Eye (tissue), 1 donor: ENCODE data around the gene GNB1L.

Experiments
- DNase-seq: peaks from one replicate; pipeline ENCODE4 v3.0.0-alpha.2; 2015

The GNB1L gene

DNA sequence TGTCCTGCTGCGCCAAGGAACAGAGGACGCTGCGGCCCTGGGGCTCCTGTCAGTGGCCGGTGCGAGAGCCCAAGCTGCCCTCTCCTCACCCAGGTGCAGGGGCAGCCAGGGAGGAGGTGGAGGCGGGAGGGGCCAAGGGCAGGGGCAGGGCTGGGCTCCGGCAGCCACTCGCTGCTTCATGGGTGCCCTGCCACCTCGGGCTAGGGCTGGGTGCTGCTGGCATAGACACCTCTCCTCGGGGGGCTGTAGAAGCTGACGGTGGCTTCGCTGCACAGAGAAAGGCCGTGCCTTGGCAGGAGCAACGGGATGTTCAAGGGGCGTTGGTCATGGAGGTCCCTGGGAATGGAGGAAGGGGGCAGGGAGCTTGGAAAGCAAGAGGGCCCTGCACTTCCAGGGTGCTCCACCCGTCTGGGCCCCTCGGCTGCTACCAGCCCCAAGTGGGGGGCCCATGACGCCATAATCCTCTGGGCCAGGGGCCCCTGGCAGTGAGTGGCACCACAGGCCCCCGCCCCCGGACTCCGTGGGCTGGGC, 95.7 kb downstream of the GNB1L start:
- DNase-seq, result no peak

DNA sequence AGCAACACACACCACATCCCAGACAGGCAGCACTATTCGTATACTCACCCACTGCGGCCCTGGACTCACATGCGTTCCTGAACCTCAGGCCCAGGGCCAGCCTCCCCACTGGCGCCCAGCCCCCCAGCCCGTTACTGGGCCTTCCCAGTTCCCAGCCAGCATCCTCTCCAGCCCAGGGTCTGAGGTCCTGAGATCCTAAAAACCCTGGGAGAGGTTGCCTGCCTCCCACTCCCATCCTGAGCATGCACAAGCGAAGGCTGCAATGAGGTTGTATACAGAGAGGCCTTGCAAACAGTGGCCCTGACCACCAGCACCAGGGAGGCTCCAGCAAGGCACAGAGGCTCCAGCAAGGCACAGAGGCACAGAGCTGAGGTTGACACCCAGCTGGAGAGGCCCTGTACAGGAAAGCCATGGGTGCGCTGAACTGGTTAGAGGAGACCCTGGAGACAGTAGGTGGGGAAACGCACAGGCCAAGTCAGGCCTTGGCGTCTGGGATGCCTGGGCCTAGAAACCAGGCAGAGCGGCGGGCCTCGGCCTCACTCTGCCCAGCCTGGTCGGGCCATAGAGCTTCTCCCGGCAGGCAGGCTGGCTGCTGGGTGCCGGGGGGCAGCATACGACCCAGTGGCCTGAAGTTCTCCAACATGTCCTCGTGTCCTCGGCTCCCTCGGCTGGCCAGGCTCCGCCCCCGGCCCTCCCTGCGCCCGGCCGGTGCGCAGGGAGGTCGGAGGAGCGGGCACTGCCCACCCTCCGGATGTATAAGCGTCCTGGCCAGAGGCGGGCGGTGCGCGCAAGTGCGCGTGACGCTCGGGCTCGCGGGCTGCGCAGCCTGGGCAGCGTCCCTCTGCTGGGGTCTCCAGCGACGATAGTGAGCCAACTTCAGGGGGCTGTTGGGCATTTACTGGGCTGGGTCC, 96.4 kb downstream of the GNB1L start:
- no peak for DNase-seq

DNA sequence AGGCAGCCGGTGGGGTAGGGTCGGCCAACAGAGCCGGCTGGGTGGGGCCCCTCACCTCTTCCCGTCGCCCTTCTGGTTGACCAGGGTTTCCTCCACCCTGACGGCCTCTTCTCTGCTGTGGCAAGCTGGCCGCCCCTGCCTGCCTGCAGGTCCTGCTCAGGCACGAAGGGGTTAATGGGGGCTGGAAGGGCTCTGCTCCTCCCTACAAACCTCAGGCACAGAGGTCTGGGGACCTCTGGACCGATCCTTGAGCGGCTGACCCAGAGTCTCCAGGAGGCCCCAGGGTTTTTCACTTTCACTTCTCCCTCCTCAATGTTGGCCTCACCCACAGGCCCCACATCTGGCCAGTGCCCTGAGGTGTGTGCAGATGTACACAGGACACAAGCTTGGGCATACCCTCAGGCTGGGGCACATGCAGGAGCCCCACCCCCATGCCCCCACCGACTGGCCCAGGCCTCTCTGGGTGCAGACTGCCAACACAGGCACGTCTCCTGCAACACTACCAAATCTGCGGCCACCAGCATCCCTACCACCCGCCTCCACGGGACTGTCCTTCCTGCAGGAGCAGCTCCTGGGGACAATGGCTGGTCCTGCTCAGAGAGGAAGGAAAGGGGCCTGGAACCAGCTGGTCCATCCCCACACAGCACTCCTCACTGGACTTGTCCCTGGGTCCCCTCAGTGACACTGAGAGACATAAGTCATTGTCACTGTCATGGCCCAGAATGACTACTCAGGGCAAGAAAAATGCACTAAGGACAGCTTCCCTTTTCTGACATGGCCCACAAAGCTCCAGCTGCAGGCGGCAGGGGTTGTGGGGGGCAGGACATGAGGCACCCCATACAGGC, 97.3 kb downstream of the GNB1L start:
- DNase-seq, result no peak

DNA sequence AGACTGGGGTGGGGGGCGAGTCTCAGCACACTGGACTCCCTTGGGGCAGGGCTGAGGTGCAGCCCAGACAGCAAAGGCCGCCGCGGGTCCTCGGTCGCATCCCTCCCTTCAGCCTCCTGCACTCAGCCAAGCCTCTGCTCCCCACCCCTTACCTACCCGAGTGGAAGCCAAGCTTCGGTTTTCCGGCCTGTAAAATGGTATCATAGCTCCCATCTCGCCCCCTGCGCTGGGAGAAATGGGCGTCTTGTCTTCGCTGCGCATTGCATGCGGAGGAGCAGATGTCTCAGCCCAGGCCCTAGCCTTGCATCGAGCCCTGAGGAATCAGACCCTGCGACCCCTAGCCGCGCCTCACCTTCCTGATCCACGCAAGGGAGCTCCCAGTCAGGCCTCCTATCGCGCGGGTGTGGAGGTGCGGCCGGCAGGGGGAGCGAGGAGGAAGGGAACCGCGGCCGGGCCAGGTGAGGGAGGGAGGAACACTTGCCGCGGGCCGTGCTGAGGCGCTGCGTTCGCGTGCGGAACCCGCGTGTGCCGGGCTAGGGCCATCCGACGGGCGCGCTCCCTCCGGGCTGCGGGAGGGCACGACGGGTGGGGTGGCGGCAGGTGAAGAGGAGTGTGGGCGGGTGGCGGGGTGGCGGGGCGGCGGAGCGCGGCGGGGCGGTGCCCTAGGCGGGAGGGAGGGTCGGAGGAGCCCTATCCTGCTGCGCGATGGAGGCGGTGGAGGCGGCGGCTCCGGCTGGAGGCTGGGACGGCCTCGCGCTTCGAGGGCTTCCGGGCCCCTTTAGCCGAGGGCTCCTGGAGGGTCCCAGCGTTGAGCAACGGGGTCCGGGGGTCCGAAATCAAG, 98.2 kb downstream of the GNB1L start:
- DNase-seq, result peak; percentile 46

DNA sequence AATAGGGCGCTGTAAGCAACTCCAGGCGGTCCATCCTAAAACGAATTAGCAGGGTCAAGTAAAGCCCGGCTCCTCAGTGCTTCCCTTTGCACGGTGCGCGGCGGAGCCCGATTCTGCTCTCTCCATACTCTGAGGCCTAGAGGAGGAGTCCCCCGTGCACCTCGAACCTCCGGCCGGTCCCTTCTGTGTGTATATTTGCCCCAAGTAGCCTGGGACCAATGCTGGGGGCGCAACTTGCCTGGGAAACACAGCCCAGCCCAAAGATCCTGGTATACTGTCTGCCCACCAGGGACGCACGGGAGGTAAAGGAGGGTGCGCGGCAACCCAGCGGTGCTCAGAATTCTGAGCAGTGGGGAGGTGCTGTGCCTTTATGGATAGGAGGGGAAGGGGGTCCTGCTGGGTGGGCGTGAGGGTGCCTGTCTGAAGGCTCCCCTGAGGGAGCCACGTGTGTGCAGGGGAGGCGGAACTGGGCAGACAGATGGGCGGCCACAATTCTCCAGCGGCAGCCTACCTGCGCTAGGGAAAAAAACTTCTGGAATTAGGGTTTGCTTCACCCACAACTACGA, 98.9 kb downstream of the GNB1L start:
- DNase-seq, result peak; percentile 53

DNA sequence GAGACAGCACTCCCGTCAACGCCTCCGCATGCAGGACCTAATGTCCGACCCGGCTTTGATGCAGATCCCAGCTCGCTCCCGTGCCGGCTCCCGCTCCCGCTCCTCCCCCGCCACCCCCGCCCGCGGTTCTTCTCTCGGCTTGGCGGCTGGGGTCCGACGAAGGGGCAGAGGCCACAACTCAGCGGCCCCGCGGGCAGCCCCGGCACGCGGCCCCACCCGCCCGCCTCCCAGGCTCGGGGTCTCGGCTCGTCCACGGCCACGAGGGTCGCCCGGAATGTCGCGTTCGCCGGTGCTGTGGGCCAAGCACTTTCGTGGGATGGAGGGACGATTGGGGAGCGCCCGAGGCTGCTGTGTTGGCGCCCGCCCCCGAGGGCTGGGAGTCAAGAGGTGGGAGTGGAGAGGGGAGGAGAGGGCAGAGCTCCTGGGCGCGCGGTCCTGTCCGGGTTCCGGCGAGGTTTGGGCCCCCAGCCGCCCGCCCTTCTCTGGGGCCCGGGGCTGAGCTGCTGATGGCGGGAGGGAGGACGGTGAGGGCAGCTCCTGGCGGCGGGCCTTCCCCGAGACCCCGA, 99.4 kb downstream of the GNB1L start:
- peak; percentile 49 for DNase-seq

DNA sequence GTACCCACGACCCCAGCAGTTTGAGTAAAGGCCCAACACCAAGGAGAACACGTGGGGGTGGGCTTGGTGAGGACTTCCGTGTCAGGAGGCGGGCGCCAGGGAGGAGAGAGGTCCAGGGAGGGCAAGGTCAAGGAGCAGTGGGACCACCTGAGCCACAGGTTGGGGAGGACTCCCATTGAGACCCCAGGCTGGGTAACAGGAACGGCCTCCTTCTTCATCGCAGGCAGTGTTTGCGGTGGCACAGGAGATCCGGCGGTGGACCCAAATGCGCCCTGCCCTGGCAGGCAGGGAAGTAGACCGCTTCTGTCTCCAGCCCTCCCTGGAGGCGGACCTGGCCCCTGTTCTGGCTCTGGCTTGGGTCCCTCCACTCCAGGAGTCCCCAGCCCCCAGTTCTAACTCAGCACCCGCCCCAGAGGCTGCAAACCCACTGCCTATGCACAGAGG, 100.0 kb downstream of the GNB1L start:
- DNase-seq, result peak; percentile 22

DNA sequence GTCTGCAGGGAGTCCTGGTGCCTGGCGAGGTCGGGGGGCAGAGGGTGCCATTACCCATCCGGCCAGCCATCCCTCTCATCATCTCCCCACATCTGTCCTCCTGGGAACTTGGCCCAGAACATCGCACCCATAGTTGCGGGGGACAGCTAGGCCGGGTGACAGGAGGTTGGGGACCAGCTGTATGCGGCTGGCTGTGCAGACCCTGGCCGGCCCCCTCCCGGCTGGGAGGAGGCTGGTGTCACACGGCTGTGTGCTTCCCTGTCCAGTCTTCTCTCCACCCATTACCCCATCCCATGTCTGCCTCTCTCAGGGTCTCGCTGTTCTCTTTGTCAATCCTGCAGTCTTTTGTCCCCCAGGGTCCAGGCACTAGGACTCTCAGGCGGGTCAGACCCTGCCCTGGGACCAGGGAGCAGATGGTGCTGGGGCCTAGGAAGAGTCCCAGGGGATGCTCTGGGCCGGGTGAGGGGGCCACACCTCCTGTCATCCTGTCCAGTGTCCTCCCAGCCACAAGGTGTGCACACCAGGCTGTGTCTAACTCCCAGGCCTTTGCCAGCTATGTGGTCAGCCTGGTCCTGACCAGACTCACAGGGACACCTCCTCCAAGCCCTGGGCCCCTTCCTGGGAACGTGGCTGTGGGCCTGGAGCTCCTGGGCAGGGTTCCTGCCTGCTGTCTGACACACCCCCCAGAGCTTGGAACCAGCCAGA, 100.5 kb downstream of the GNB1L start:
- no peak for DNase-seq

DNA sequence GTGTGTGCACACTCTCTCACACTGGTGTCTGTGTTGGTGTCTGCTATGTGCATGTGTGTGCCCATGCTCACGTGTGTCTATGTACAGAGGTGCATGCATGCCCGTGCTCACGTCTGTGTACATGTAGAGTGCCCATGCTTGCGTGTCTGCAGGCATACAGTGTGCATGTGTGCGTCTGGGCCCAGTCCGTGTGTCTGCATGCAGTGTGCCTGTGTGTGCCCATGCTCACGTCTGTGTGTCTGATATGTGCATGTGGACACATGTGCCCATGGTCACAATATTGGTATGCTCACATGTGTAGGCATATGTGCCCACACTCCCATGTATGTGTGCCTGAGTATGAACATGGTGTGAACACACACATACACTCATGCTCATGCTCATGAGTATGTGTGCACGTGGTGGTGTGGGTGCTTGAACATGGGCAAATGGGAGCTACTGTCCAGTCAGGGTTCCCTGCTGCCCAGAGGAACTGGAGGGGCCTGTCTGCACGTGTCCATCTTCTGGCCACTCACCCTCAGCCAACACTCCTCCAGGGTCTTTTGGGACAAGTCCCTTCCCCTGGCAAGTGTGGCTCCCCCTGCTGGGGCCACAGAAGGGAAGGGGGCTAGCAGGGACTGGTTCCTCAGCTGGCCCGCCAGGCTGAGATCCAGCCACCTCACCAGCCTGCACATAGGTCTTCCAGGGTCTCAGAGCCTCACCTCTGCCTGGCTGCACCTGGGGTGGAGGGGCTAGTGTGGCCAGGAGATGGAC, 101.4 kb downstream of the GNB1L start:
- DNase-seq, result no peak

DNA sequence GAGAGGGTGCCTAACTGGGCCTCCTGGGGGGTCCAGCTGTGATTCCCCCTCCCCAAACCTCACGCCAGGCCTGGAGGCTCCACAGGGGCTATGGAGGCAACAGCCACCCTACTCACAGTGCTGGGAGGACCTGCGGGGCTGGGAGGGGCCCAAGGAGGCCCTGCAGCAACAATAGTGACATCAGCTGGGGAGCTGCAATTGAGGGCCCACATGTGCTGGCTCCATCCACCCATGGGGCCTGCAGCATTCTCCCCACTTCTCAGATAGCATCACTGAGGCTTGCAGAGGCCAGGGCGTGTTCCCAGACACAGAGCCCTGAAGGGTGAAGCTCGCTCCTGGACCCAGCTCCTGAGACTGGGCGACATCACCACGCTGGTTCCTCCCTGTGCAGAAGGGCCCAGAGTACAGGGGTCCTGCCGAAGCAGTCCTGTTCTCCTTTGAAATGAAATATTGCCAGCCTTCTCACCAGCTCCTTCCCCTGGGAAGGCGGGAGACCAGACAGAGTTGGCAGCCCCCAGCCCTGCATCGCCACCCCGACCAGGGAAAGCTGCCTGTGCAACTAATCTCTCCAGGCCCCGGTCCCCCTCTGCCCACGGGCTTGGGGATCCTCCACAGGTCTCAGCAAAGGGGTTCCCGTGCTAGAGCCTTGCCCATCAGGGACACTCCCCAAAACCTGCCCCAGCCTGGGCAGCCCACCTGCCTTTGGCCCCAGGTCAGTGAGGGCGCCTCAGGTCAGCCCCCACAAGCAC, 103.0 kb downstream of the GNB1L start:
- DNase-seq, result no peak

DNA sequence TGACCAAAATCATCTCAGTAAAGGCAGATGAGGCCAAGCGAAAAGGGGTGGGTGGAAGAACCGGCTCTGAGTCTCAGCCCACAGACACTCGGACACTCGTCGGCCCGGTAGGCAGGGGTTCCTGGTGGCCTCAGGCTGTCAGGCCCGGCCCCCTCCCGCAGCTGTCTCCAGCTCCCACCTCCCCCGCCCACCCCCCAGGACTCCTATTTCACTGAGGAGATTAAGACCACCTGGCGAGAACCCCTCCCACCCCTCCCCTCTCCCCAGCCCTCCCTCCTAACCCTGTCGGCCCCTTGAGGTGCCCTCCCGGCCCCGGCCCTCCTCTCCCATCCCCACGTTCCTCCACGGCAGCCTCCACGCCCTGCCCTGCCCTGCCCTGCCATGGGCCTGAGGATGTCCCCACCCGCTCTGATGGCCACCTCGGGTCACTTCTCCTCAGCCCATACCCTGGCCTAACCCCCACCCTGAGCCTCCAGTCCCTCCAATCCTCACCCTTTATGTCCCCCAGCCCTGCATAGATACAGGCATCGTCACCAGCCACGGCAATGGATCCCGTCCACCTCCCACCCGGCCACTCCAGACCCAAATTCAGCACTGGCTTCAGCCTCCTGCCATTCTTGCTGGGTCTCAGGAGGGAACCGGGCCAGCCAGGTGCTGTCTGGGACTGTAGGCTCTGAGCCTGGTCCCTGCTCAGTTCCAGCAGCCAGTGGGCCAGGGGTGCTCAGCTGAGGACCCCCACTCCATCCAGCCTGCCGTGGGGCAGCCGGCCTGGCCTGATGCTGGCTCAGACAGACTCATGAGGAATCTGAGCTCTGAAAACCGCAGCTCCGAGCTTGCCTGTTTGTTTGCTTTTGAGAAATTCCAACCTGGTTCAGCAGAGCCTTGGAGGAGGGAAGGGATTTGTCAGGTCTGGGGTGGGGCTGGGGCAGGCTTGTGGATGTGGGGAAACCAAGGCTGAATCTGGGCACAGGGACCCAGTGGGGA, 103.9 kb downstream of the GNB1L start:
- DNase-seq, result peak; percentile 45

DNA sequence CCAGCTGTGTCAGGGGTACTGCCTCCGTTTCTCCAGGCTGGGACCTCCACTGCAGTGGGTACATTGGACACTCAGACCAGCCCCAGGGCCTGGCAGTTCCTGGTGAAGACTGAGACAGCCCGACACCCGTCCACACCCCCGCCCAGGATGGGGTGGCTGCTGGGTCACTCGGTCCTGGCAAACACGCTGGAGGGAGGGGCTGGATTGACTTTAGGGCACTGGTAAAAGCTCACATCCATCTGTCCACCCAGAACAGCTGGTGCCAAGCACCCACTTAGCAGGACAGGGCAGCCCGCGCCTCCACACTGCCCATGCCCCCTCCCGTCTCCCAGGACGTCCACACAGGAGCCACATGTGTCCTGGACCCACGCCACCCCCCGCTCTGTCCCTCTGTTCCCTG, 104.8 kb downstream of the GNB1L start:
- DNase-seq, result no peak

DNA sequence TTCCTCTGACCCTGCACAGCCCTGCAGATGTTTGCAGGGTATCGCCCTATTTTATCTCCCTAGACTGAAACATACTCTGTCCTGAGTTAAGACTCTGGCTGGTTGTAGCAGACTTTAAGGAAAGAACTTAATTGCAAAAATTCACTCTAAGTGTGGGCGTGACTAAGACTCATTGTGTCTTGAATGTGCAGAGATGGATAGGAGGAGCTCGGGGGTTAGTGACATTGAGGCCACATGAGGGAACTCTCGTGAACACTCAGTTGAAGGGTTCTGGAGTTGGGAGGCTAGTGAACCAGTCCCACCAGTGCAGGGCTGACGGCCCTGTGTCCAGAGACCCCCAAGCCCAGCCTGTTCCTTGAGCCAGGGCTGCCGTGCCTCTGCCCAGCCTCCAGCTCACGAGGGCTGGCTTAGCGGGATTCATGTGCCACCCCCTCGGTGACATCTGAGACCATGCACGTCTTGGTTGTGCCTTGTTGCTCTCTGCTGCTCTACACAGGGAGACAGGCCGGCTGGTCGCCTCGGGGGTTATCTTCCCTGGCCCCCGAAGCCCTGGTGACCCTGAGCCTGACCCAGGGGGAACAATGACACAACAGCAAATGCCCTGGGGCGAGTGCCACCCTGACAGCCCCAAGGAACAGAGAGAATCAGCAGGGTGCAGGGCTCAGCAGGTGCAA, 105.5 kb downstream of the GNB1L start:
- DNase-seq, result no peak

DNA sequence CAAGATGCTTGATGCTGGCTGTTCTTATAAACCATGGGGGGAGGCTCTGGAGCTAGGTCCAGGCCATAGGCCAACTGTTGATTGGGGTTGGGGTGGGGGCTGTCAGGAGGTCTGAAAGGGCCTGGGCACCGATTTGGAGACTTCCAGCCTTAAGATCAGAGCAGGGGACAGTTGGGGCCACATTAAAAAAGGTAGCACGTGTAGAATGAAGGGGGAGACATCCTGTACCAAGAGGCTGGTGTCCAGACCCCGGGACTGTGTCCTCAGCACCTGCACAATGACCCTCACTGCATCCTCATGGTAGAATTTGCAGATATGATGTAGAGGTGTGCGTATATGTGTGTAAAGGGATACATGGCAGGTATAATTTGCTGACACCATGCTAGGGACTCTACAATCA, 106.5 kb downstream of the GNB1L start:
- no peak for DNase-seq

DNA sequence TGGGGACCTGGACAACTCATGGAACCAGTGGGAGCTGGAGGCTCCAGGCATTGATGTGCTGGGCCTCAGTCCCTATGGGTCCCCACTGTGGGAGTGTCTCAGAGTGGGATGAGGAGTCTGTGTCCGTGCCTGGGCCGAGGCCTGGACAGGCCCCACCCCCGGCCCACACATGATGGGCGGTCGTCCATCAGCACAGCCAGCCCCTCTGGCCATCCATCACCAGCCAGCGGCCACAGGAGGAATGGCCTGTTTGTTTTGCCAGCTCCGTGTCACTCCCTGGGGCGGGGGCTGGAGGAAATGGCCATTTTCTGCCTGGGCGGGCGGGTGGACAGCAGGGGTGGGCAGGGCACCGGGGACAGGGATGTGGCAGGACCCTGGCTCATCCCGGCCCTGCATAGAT, 107.1 kb downstream of the GNB1L start:
- no peak for DNase-seq

DNA sequence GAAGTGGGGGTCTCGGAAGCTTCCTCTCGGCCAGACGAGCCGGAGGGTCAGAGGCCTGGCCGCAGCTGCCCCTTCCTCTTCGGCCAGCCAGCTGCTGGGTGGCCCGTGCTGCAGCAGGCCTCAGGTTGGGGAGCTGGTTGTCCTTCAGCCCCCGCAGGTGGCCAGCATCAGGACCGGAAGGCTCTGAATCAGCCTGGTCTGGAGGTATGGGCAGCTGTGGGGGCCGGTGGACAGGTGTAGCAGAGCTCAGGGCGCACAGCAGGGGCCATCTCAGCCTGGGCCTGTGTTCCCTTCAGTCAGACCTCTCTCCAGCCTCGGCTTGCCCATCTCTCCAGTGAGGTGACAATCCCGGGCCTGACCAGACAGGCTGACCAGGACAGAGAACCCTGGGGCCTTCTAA, 107.9 kb downstream of the GNB1L start:
- DNase-seq, result no peak

DNA sequence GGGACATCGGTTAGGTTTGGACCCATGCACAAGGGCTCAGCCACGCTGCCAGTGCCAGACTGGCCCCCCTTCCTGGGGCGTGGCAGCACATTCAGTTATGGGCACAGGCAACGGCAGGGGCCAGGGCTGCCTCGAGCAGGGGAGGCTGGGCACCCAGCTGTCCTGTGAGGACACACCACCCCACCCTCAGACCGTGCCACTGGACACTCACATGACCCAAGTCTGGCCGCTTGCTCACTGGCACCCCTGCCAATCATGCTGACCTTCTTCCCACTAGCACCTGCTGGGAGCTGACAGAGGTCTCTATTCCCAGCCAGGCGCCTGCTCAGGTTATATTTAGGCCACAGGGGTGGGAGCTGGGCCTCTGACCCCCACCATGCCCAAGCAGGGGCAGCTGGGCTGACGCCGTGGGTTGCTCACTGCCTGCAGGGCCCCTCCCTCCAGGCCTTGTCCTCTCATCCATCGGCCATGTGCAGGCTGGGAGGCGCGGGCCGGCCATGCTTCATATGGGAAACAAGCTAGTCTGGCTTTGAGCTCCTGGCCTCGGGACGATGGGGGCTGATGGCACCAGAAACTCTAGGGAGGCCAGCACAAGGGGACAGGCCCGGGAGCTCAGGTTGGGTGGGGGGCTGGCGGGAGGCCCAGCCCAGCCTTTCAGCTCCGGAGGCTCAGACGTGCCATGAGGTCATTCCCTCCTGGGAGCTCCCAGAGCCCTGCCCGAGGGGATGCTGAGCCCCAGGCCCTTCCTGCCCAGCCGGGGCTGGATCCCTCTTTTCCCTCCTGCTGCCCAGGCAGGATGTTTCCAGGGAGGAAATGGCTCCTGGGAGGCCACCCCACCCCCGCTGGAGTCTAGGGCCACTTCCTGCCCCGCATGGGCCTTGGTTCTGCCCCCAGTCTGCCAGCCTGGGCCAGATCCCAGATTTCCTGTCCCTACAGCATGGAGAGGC, 109.2 kb downstream of the GNB1L start:
- DNase-seq, result no peak
